HFFc6 (cell line): Measurements from ENCODE around the gene RNU6-1. TPM values are rescaled to one million over a fixed set of nuclear protein-coding genes. Genes with fewer than 3 reads are reported as not detected.

Experiments used
- DNase-seq: peaks from one replicate; pipeline ENCODE4 v3.0.0-alpha.2; 2018
- H3K27ac Mint-ChIP-seq: 2 replicates; pipeline ENCODE4 v1.8.0; 2020; ENCODE audit warnings: mild to moderate bottlenecking, mixed read lengths
- H3K27me3 Mint-ChIP-seq: 2 replicates; pipeline ENCODE4 v1.8.0; 2021; ENCODE audit warnings: mild to moderate bottlenecking, moderate library complexity, mixed read lengths; ENCODE audit not compliant: insufficient read depth
- H3K36me3 Mint-ChIP-seq: 2 replicates; pipeline ENCODE4 v1.8.0; 2021; ENCODE audit warnings: low read depth, mixed read lengths
- H3K4me1 Mint-ChIP-seq: 2 replicates; pipeline ENCODE4 v1.8.0; 2020; ENCODE audit warnings: low read depth, mixed read lengths
- H3K4me3 Mint-ChIP-seq: 2 replicates; pipeline ENCODE4 v1.8.0; 2020; ENCODE audit warnings: mild to moderate bottlenecking, moderate library complexity, mixed read lengths
- H3K9me3 Mint-ChIP-seq: 2 replicates; pipeline ENCODE4 v1.8.0; 2020; ENCODE audit warnings: mild to moderate bottlenecking, mixed read lengths
- total RNA-seq, 6 experiments: library from RNA; stranded (reverse); fragmentation: NEBNext Ultra II Directional; extraction: Animal tissue kit (Norgen Biotek cat#: 25700); gene quantifications; 2 replicates in 1 of 6; 3 replicates in 5 of 6; pipeline ENCODE4 v1.2.3, GENCODE V29; 2021
- TF ChIP-seq, protein P1 (sequence below): fragments of 200-600 bp; sonication (generic); IDR thresholded peaks from 2 replicates; pipeline ENCODE4 v1.5.0; 2021; ENCODE audit warnings: antibody characterized with exemption, mild to moderate bottlenecking

Gene RNU6-1
- total RNA-seq, 6 experiments from 2014 or later, result not detected

- Mint-ChIP-seq H3K36me3 (no peaks in the 10 kb centered on the region), H3K4me1 (no peaks in the 10 kb centered on the region), H3K4me3 (no peak overlapping the region), H3K9me3 (no peaks in the 10 kb centered on the region), H3K27ac (no peak overlapping the region), H3K27me3 (no peaks in the 10 kb centered on the region)
- DNase-seq, result no peak
- TF ChIP-seq, protein P1, sequence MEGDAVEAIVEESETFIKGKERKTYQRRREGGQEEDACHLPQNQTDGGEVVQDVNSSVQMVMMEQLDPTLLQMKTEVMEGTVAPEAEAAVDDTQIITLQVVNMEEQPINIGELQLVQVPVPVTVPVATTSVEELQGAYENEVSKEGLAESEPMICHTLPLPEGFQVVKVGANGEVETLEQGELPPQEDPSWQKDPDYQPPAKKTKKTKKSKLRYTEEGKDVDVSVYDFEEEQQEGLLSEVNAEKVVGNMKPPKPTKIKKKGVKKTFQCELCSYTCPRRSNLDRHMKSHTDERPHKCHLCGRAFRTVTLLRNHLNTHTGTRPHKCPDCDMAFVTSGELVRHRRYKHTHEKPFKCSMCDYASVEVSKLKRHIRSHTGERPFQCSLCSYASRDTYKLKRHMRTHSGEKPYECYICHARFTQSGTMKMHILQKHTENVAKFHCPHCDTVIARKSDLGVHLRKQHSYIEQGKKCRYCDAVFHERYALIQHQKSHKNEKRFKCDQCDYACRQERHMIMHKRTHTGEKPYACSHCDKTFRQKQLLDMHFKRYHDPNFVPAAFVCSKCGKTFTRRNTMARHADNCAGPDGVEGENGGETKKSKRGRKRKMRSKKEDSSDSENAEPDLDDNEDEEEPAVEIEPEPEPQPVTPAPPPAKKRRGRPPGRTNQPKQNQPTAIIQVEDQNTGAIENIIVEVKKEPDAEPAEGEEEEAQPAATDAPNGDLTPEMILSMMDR, result no peak
Measured at GRCh38 chr15:67803996-67804843, 35.6 kb downstream of the RNU6-1 start.

DNA sequence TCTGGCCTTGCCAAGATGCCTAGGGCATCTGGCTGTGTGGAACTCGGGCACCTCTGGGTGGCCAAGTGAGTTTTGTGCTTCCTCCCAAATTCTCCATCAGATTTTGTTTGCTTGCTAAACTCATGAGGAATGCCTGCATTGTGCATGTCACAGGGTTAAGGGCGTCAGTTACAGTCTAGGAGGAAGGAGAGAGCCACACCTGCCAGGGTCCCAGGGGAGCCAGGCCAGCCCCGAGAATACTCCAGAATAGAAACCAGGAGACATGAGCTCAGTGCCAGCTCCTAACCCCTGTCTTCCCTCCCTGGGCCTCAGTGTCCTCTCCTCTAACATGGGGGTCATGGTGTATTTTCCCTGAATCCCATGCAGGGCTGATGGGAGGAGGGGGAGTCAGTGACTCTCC is 36.5 kb downstream of the RNU6-1 start:
- Mint-ChIP-seq H3K27me3 (no peaks in the 10 kb centered on the region), H3K27ac (no peak overlapping the region)
- TF ChIP-seq, protein P1, result no peak

GRCh38 chr15:67801926-67802914 is 37.6 kb downstream of the RNU6-1 start:
- Mint-ChIP-seq H3K4me1 (no peaks in the 10 kb centered on the region), H3K36me3 (no peaks in the 10 kb centered on the region), H3K9me3 (no peaks in the 10 kb centered on the region), H3K4me3 (no peak overlapping the region), H3K27ac (no peak overlapping the region), H3K27me3 (no peaks in the 10 kb centered on the region)
- TF ChIP-seq, protein P1, result no peak
- no peak for DNase-seq

More for the DNA sequence above, 36.5 kb downstream of the RNU6-1 start:
- H3K9me3 Mint-ChIP-seq, result no peaks in the 10 kb centered on the region
- DNase-seq, result no peak
- H3K4me3 Mint-ChIP-seq, result no peak overlapping the region
- H3K4me1 Mint-ChIP-seq, result no peaks in the 10 kb centered on the region
- H3K36me3 Mint-ChIP-seq, result no peaks in the 10 kb centered on the region

- DNase-seq, result no peak
- peaks cover 2% of the 10 kb centered on the region; the same call in 1 of the 2 replicates for H3K36me3 Mint-ChIP-seq
- TF ChIP-seq, protein P1, result no peak
- no peaks in the 10 kb centered on the region for H3K27me3 Mint-ChIP-seq
- H3K27ac Mint-ChIP-seq, result no peak overlapping the region
- no peaks in the 10 kb centered on the region for H3K9me3 Mint-ChIP-seq
- no peak overlapping the region for H3K4me3 Mint-ChIP-seq
- H3K4me1 Mint-ChIP-seq, result no peaks in the 10 kb centered on the region
Measured at GRCh38 chr15:67801142-67801541, 38.7 kb downstream of the RNU6-1 start.

DNA sequence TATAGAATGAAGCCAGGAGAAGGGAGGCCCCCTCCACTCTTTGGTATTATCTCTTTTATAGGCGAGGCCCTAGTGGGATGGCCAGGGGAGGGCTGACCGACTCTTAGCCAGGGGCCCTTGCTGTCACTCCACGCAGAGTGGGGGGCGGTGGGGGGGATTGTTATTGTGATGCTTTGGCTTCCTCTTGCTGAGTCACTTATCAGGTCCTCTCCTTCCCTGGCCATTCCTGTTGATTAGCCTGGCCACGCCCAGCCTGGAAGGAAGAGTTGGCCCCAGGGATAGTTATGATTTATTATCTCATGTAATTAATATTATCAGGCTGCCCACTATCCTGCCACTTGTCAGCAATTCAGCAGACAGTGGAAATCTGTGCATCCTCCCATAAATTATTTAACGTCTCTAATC is 40.0 kb downstream of the RNU6-1 start:
- Mint-ChIP-seq H3K4me1 (no peaks in the 10 kb centered on the region), H3K9me3 (peaks cover 11% of the 10 kb centered on the region), H3K4me3 (no peak overlapping the region), H3K27ac (no peak overlapping the region), H3K27me3 (no peaks in the 10 kb centered on the region), H3K36me3 (peaks cover 15% of the 10 kb centered on the region)
- no peak for DNase-seq
- TF ChIP-seq, protein P1, result no peak
